ENCODE data around the gene TMEM116.
A peak's percentile ranks its signal among the peaks of the same experiment; 100 is the strongest.
"Not testable (repeated sequence)": the region's sequence is repeated elsewhere in the genome, so short reads cannot be mapped to it uniquely, and the experiment has no call there.

Gene TMEM116

GRCh38 chr12:112013601-112014402, 837 bp upstream of the TMEM116 start:
- H3K4me3 ChIP-seq: peak overlapping the region; percentile 72 to 86
- intact Hi-C loops (cut with DNase I; ENCODE audit: low total_unique reads): loop anchor here (5.0 kb wide), 2 partner anchors 77 to 172 kb away; partner anchors contain the start of gene MAPKAPK5
- no peaks in the 10 kb centered on the region for H3K27me3 ChIP-seq
- peak; percentile 37 to 72 for DNase-seq
- H3K27ac ChIP-seq: peak overlapping the region; percentile 94 to 97
- no peaks in the 10 kb centered on the region for H3K9me3 ChIP-seq
- H3K36me3 ChIP-seq: peaks cover 4 to 14% (median 6%) of the 10 kb centered on the region in 3 donors
- no peak for TF ChIP-seq CTCF (IDR thresholded peaks at IDR 0.05)
- H3K4me1 ChIP-seq: peaks cover 5 to 35% (median 25%) of the 10 kb centered on the region in 4 donors

GRCh38 chr12:112011685-112012084, 1.3 kb downstream of the TMEM116 start:
- intact Hi-C loops (cut with DNase I; ENCODE audit: low total_unique reads): loop anchor here (5.0 kb wide), 2 partner anchors 74 to 169 kb away; partner anchors contain the start of gene MAPKAPK5
- TF ChIP-seq CTCF (IDR thresholded peaks at IDR 0.05): no peak
- Histone ChIP-seq H3K36me3 (peaks cover 0 to 6% (median 0%) of the 10 kb centered on the region in 3 donors), H3K9me3 (no peaks in the 10 kb centered on the region), H3K27ac (peak overlapping the region in 1 of 2 donors; percentile 97), H3K4me1 (peaks cover 5 to 35% (median 25%) of the 10 kb centered on the region in 4 donors), H3K27me3 (no peaks in the 10 kb centered on the region), H3K4me3 (peak overlapping the region; percentile 72 to 86)
- DNase-seq: no peak

GRCh38 chr12:112010415-112011344, 2.3 kb downstream of the TMEM116 start:
- no peaks in the 10 kb centered on the region for H3K36me3 ChIP-seq
- H3K4me1 ChIP-seq: peaks cover 5 to 35% (median 25%) of the 10 kb centered on the region in 4 donors
- DNase-seq: no peak
- no peaks in the 10 kb centered on the region for H3K9me3 ChIP-seq
- no peak overlapping the region for H3K4me3 ChIP-seq
- intact Hi-C loops (cut with DNase I; ENCODE audit: low total_unique reads): loop anchor here (5.0 kb wide), 2 partner anchors 73 to 168 kb away; partner anchors contain the start of gene MAPKAPK5
- no peaks in the 10 kb centered on the region for H3K27me3 ChIP-seq
- H3K27ac ChIP-seq: no peak overlapping the region
- no peak for TF ChIP-seq CTCF (IDR thresholded peaks at IDR 0.05)

GRCh38 chr12:112009596-112009995, 3.4 kb downstream of the TMEM116 start:
- peaks cover 5 to 29% (median 20%) of the 10 kb centered on the region in 4 donors for H3K4me1 ChIP-seq
- DNase-seq; H3K27ac ChIP-seq; intact Hi-C loops (cut with DNase I; ENCODE audit: low total_unique reads); H3K4me3 ChIP-seq; H3K27me3 ChIP-seq; H3K9me3 ChIP-seq; H3K36me3 ChIP-seq: not testable (repeated sequence)

GRCh38 chr12:112008918-112009317, 4.0 kb downstream of the TMEM116 start:
- Histone ChIP-seq H3K4me3 (no peak overlapping the region), H3K27me3 (no peaks in the 10 kb centered on the region), H3K27ac (no peak overlapping the region), H3K9me3 (no peaks in the 10 kb centered on the region), H3K4me1 (peaks cover 5 to 23% (median 15%) of the 10 kb centered on the region in 4 donors), H3K36me3 (no peaks in the 10 kb centered on the region)
- DNase-seq: no peak
- intact Hi-C loops (cut with DNase I; ENCODE audit: low total_unique reads): no loop called here
- TF ChIP-seq CTCF (IDR thresholded peaks at IDR 0.05): no peak

Measured in tibial artery (tissue), 4 donors.